Parathyroid adenoma (tissue), 2 donors: ENCODE measurements around the gene ZFYVE19.
A peak's percentile ranks its signal among the peaks of the same experiment; 100 is the strongest.
"Not testable (repeated sequence)": the region's sequence is repeated elsewhere in the genome, so short reads cannot be mapped to it uniquely, and the experiment has no call there.

Source experiments
- H2AFZ ChIP-seq: fragments of 300-600 bp; sonication (generic); one replicate; pipeline ENCODE4 v1.7.0; 2017; ENCODE audit warnings: antibody characterized with exemption, mild to moderate bottlenecking
- H3K27ac ChIP-seq: fragments of 300-600 bp; sonication (generic); one replicate; pipeline ENCODE4 v1.7.0; 2017
- H3K27me3 ChIP-seq: fragments of 300-600 bp; sonication (generic); one replicate; pipeline ENCODE4 v1.7.0; 2017; ENCODE audit warnings: low read length; ENCODE audit not compliant: control insufficient read depth, insufficient read depth
- H3K36me3 ChIP-seq: fragments of 300-600 bp; sonication (generic); one replicate; pipeline ENCODE4 v1.7.0; 2017; ENCODE audit warnings: low read length; ENCODE audit not compliant: control insufficient read depth, insufficient read depth
- H3K4me1 ChIP-seq: fragments of 300-600 bp; sonication (generic); one replicate; pipeline ENCODE4 v1.7.0; 2017; ENCODE audit warnings: control low read depth
- H3K4me2 ChIP-seq: fragments of 300-600 bp; sonication (generic); one replicate; pipeline ENCODE4 v1.7.0; 2017; ENCODE audit warnings: low read length
- H3K4me3 ChIP-seq: fragments of 300-600 bp; sonication (generic); one replicate; pipeline ENCODE4 v1.7.0; 2017; ENCODE audit warnings: low read depth, low read length
- H3K79me2 ChIP-seq: fragments of 300-600 bp; sonication (generic); one replicate; pipeline ENCODE4 v1.7.0; 2017; ENCODE audit warnings: control low read depth
- H3K9ac ChIP-seq: fragments of 300-600 bp; sonication (generic); one replicate; pipeline ENCODE4 v1.7.0; 2017; ENCODE audit warnings: mild to moderate bottlenecking
- H3K9me3 ChIP-seq: fragments of 300-600 bp; sonication (generic); one replicate; pipeline ENCODE4 v1.7.0; 2017; ENCODE audit warnings: low read length; ENCODE audit not compliant: control insufficient read depth
- CTCF ChIP-seq: fragments of 300-600 bp; sonication (generic); IDR thresholded peaks from one replicate; pipeline ENCODE4 v1.7.0; 2017; ENCODE audit warnings: antibody characterized with exemption, mild to moderate bottlenecking
- donor health status: primary hyperparathyroidism.

The ZFYVE19 gene

GRCh38 chr15:40859206-40859851 lies 52.4 kb downstream of the ZFYVE19 start:
- no peaks in the 10 kb centered on the region for H3K4me1 ChIP-seq
- no peak overlapping the region for H3K4me2 ChIP-seq
- no peaks in the 10 kb centered on the region for H3K9me3 ChIP-seq
- no peaks in the 10 kb centered on the region for H3K79me2 ChIP-seq
- H3K27me3 ChIP-seq, result no peaks in the 10 kb centered on the region
- no peak overlapping the region for H3K9ac ChIP-seq
- H3K27ac ChIP-seq, result no peak overlapping the region
- H3K36me3 ChIP-seq, result no peaks in the 10 kb centered on the region
- no peak overlapping the region for H3K4me3 ChIP-seq
- peak; percentile 65 for TF ChIP-seq CTCF
- H2AFZ ChIP-seq, result no peak overlapping the region

GRCh38 chr15:40861147-40861546 lies 54.3 kb downstream of the ZFYVE19 start:
- H3K36me3 ChIP-seq, result not testable (repeated sequence)

GRCh38 chr15:40863660-40864270 lies 56.9 kb downstream of the ZFYVE19 start:
- no peaks in the 10 kb centered on the region for H3K4me1 ChIP-seq
- TF ChIP-seq CTCF, result no peak
- H2AFZ ChIP-seq, result no peak overlapping the region
- H3K27ac ChIP-seq, result no peak overlapping the region
- H3K9me3 ChIP-seq, result no peaks in the 10 kb centered on the region
- no peak overlapping the region for H3K4me3 ChIP-seq
- H3K79me2 ChIP-seq, result no peaks in the 10 kb centered on the region
- H3K9ac ChIP-seq, result no peak overlapping the region
- no peak overlapping the region for H3K4me2 ChIP-seq
- no peaks in the 10 kb centered on the region for H3K36me3 ChIP-seq
- no peaks in the 10 kb centered on the region for H3K27me3 ChIP-seq

More at GRCh38 chr15:40861147-40861546, 54.3 kb downstream of the ZFYVE19 start:
- H3K27ac ChIP-seq, H3K79me2 ChIP-seq, H3K27me3 ChIP-seq, H3K9ac ChIP-seq, H3K4me1 ChIP-seq, H3K4me2 ChIP-seq, H2AFZ ChIP-seq, H3K4me3 ChIP-seq, H3K9me3 ChIP-seq: not testable (repeated sequence)
